Activated naive CD8-positive, alpha-beta T cell treated with anti-CD3 and anti-CD28 coated beads for 36 hours (primary cell): ENCODE data around the gene RERE. TPM values are rescaled to one million over a fixed set of nuclear protein-coding genes. Genes with fewer than 3 reads are reported as not detected.

Experiments used
- DNase-seq: peaks from one replicate; pipeline ENCODE4 v3.0.0; 2021
- H3K27ac Mint-ChIP-seq: one replicate; pipeline ENCODE4 v1.8.0; 2022; ENCODE audit warnings: mild to moderate bottlenecking, moderate library complexity, mixed read lengths
- H3K27me3 Mint-ChIP-seq: one replicate; pipeline ENCODE4 v1.8.0; 2022; ENCODE audit warnings: mild to moderate bottlenecking, mixed read lengths
- H3K36me3 Mint-ChIP-seq: one replicate; pipeline ENCODE4 v1.8.0; 2021; ENCODE audit warnings: mild to moderate bottlenecking, mixed read lengths
- H3K4me1 Mint-ChIP-seq: one replicate; pipeline ENCODE4 v1.8.0; 2021; ENCODE audit warnings: mixed read lengths
- H3K4me3 Mint-ChIP-seq: one replicate; pipeline ENCODE4 v1.8.0; 2022; ENCODE audit warnings: mild to moderate bottlenecking, moderate library complexity, mixed read lengths
- H3K9me3 Mint-ChIP-seq: one replicate; pipeline ENCODE4 v1.8.0; 2022; ENCODE audit warnings: mixed read lengths
- total RNA-seq, 2 experiments: library from RNA; stranded (reverse); gene quantifications; one replicate each; pipeline ENCODE4 v1.2.3, GENCODE V29; 2021

RERE gene
- total RNA-seq, 2 experiments from 2014 or later, result 36.8 to 39.6 TPM

DNA sequence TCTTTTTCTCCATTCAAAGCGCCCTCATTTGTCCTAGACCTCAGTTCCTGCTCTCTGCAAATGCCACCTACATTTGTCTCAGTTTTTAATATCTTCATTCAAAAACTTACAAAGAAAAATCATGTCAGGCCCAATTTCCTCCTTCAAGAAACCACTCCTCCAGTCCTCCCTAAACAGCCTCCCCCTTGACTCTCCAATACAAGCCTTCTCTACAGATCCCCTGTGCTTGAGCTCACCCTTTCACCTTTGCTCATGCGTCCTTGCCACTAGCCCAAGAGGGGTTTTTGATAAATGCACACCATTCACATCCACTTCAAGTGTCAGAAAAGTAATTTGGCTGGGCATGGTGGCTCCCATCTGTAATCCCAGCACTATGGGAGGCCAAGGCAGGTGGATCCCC, 140.6 kb downstream of the RERE start:
- DNase-seq, result no peak
- H3K27me3 Mint-ChIP-seq, result no peaks in the 10 kb centered on the region
- no peaks in the 10 kb centered on the region for H3K9me3 Mint-ChIP-seq
- H3K4me3 Mint-ChIP-seq, result no peak overlapping the region
- no peaks in the 10 kb centered on the region for H3K36me3 Mint-ChIP-seq
- H3K4me1 Mint-ChIP-seq, result peaks cover 20% of the 10 kb centered on the region
- H3K27ac Mint-ChIP-seq, result no peak overlapping the region

DNA sequence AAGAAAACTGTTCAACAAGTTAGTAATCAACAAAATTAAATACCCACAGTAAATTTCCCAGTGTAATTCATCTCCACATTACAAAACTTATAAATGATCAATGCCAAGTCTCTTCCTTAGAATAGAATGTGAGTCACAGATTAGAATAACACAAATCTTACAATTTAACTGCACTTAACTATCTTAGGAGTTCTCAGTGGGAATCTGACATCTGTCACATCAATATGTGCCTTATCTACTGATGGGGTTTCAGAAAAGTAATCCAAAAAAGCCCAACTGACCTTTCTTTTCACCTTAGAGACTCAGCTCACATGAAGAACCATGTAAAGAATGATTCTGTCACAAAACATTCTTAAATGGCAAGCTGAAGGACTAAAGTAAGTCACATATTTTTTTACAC, 141.4 kb downstream of the RERE start:
- Mint-ChIP-seq H3K27ac (no peak overlapping the region), H3K4me1 (peaks cover 19% of the 10 kb centered on the region), H3K9me3 (no peaks in the 10 kb centered on the region), H3K36me3 (no peaks in the 10 kb centered on the region), H3K4me3 (no peak overlapping the region), H3K27me3 (no peaks in the 10 kb centered on the region)
- DNase-seq, result no peak

GRCh38 chr1:8674912-8675311, 142.5 kb downstream of the RERE start:
- Mint-ChIP-seq H3K9me3 (no peaks in the 10 kb centered on the region), H3K4me3 (no peak overlapping the region), H3K4me1 (peaks cover 31% of the 10 kb centered on the region), H3K27ac (no peak overlapping the region), H3K27me3 (no peaks in the 10 kb centered on the region), H3K36me3 (no peaks in the 10 kb centered on the region)
- no peak for DNase-seq

DNA sequence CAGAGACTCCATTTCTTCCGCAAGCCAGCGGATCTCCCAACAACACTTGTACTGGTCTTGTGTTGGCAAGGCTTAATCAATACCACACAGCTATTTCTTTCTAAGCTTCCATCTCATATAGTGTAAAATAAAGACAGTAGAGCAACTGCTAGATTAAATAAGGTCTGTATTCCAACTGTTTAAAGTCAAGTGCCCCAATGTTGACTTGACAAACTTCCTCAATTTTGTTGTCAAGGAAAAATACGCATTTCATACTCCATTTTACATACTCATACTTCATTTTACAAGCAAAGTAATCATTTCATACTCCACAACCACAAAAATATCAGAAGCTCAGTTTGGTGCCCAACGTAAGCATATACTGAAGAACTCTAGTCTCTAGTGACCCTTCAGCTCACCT, 143.0 kb downstream of the RERE start:
- H3K27ac Mint-ChIP-seq, result no peak overlapping the region
- no peaks in the 10 kb centered on the region for H3K27me3 Mint-ChIP-seq
- H3K9me3 Mint-ChIP-seq, result no peaks in the 10 kb centered on the region
- peaks cover 35% of the 10 kb centered on the region for H3K4me1 Mint-ChIP-seq
- H3K4me3 Mint-ChIP-seq, result no peak overlapping the region
- no peaks in the 10 kb centered on the region for H3K36me3 Mint-ChIP-seq
- no peak for DNase-seq

DNA sequence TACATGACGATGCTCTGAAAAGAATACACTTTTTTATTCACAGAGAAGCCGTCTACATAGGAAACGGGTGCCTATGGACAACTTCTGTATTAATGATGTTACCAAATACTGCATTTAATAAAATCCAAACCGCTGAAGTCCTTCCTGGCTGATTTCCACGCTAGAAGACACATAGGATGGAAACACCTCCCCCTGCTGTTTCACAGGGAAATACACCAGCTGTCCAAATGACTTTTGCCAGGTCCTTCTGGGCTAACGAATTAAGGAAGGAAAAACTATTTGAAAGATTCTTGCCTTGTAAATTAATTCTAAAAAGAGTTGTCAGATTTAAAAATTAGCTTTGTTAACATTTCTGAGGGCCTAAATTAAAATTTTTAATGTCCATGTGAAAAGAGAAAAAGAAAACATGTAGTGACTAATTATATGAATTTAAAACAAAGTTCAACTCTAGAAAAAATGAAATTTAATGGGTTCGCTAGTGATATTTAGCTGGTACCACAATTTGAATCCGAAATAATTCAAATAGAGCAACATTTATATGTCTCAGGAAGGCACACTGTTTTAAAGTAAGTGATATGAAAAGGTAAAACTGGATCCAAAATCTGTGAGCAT, 146.0 kb downstream of the RERE start:
- DNase-seq, result no peak
- H3K36me3 Mint-ChIP-seq, result peaks cover 2% of the 10 kb centered on the region
- H3K4me3 Mint-ChIP-seq, result no peak overlapping the region
- no peak overlapping the region for H3K27ac Mint-ChIP-seq
- no peaks in the 10 kb centered on the region for H3K9me3 Mint-ChIP-seq
- peaks cover 38% of the 10 kb centered on the region for H3K4me1 Mint-ChIP-seq
- no peaks in the 10 kb centered on the region for H3K27me3 Mint-ChIP-seq

DNA sequence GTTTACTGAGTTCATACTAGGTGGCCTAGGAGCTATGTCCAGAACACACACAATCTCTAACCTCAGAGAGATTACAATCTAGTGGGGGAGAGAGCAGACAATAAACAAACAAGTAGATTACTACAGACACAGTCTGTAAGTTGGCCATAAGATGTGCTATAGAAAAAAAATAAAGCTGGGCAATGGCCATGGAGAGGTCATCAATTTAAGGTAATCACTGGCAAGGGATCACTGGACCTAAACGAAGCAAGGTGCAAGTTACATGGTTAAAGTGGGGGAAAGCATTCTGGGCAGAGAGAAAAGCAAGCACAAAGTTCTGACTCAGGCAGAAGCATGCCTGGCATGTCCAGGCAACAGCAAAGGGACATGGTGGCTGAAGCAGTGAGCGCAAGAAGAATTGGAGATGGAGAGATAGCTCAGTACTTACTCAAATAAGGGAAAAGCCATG, 147.0 kb downstream of the RERE start:
- Mint-ChIP-seq H3K27ac (no peak overlapping the region), H3K9me3 (no peaks in the 10 kb centered on the region), H3K27me3 (no peaks in the 10 kb centered on the region), H3K4me3 (no peak overlapping the region), H3K4me1 (peaks cover 38% of the 10 kb centered on the region), H3K36me3 (peaks cover 2% of the 10 kb centered on the region)
- DNase-seq, result no peak

DNA sequence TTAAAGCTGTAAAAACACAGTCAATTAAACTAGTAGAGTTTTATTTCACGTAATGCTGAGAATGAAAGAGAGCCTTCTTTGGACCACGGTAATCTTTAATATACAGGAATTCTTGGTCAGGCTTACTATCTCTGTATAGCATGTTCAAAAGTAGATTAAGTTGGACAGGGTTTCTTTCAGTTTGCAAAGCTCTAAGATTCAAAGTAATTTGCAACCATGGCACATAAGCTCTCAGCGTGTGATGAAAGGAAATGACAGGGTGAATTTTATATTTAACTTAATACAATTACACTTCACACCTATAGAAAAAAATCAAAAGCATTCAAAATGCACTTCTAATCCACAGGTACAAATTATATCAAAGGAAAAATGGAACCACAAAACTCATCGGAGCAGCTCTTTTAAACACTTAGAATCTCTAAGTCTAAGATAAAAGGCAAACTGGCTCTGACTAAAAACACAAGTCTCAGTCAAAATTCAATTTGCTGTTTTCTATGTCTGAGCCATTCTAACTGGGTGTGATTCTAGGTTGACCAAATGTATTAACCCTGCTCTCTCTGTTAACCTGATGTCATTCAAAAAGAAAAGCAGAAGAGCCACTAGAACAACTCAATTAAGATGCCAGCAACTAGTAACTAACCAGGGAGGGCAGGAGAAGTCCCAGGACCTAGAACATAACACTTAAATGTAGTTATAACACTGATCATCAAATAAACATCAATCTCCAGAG, 147.7 kb downstream of the RERE start:
- Mint-ChIP-seq H3K9me3 (no peaks in the 10 kb centered on the region), H3K36me3 (peaks cover 2% of the 10 kb centered on the region), H3K27ac (no peak overlapping the region), H3K27me3 (no peaks in the 10 kb centered on the region), H3K4me3 (no peak overlapping the region), H3K4me1 (peaks cover 34% of the 10 kb centered on the region)
- DNase-seq, result no peak

GRCh38 chr1:8667869-8668594, 149.4 kb downstream of the RERE start:
- H3K4me1 Mint-ChIP-seq, result peaks cover 29% of the 10 kb centered on the region
- H3K9me3 Mint-ChIP-seq, result no peaks in the 10 kb centered on the region
- H3K4me3 Mint-ChIP-seq, result no peak overlapping the region
- H3K36me3 Mint-ChIP-seq, result peaks cover 2% of the 10 kb centered on the region
- H3K27me3 Mint-ChIP-seq, result no peaks in the 10 kb centered on the region
- DNase-seq, result no peak
- no peak overlapping the region for H3K27ac Mint-ChIP-seq

GRCh38 chr1:8666389-8667167, 150.9 kb downstream of the RERE start:
- Mint-ChIP-seq H3K27ac (no peak overlapping the region), H3K36me3 (peaks cover 4% of the 10 kb centered on the region), H3K9me3 (no peaks in the 10 kb centered on the region), H3K4me1 (peaks cover 32% of the 10 kb centered on the region), H3K4me3 (no peak overlapping the region), H3K27me3 (no peaks in the 10 kb centered on the region)
- DNase-seq, result no peak

GRCh38 chr1:8665833-8666232, 151.6 kb downstream of the RERE start:
- H3K9me3 Mint-ChIP-seq, result no peaks in the 10 kb centered on the region
- H3K4me3 Mint-ChIP-seq, result no peak overlapping the region
- peaks cover 25% of the 10 kb centered on the region for H3K4me1 Mint-ChIP-seq
- peaks cover 4% of the 10 kb centered on the region for H3K36me3 Mint-ChIP-seq
- no peak for DNase-seq
- no peaks in the 10 kb centered on the region for H3K27me3 Mint-ChIP-seq
- H3K27ac Mint-ChIP-seq, result no peak overlapping the region

DNA sequence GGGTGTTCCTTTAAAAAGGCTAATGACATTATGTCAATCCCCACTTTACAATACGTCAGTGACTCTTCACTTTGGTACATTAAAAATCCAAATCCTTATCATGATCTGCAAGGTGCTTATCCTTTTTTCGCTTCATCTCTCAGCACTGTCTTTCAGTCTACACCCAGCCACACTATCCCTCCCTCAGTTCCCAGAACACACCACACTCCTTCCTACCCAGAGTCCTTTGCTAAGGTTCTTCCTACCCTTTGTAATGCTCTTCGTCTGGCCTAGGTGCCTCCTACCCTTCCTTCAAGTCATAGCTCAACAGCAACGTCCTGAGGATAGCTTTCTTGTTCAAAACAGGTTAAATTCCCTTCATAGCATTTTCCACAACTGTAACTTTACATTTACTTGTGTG, 152.6 kb downstream of the RERE start:
- H3K4me3 Mint-ChIP-seq, result no peak overlapping the region

GRCh38 chr1:8663915-8664329, 153.5 kb downstream of the RERE start:
- Mint-ChIP-seq H3K27me3 (no peaks in the 10 kb centered on the region), H3K36me3 (peaks cover 4% of the 10 kb centered on the region), H3K9me3 (no peaks in the 10 kb centered on the region), H3K4me1 (peaks cover 8% of the 10 kb centered on the region), H3K27ac (no peak overlapping the region), H3K4me3 (no peak overlapping the region)
- peak; percentile 8 for DNase-seq

More for the DNA sequence above, 152.6 kb downstream of the RERE start:
- Mint-ChIP-seq H3K36me3 (peaks cover 4% of the 10 kb centered on the region), H3K27ac (no peak overlapping the region), H3K4me1 (peaks cover 15% of the 10 kb centered on the region), H3K27me3 (no peaks in the 10 kb centered on the region), H3K9me3 (no peaks in the 10 kb centered on the region)
- DNase-seq, result no peak

DNA sequence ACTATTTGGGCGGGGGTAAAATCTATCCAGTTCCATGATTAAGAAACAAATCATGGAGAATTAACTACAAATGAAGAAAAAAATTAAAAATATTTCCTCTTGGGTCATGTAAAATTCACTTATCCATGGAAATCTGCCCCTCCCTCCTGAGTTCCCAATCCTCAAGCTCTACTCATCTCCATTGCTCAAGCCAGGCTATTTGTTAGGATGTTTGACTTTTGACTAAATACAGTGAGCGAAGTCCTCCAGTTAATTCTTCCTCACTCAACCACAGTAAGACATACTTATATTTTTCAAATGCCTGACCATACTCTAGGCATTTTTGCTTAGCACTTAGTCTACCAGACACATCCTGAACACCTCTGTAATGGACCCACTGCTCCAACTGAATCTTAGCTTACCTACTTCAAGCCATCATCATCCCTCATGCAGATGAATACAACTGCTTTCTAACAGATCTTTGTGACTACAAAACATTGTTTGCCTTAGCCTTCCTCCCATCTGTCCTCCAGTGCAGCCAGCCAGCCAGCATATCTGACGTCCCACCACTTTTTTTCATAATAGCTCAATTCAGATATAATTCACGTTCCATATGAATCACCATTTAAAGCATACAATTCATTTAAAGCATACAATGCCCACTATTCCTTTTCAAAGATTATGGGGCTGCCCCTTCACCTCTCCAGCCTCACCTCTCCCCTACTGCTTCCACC, 154.2 kb downstream of the RERE start:
- H3K27ac Mint-ChIP-seq, result no peak overlapping the region
- peaks cover 3% of the 10 kb centered on the region for H3K4me1 Mint-ChIP-seq
- H3K9me3 Mint-ChIP-seq, result no peaks in the 10 kb centered on the region
- no peaks in the 10 kb centered on the region for H3K27me3 Mint-ChIP-seq
- no peak overlapping the region for H3K4me3 Mint-ChIP-seq
- peaks cover 4% of the 10 kb centered on the region for H3K36me3 Mint-ChIP-seq
- no peak for DNase-seq

GRCh38 chr1:8662380-8663072, 154.9 kb downstream of the RERE start:
- DNase-seq, result no peak
- Mint-ChIP-seq H3K4me1 (peaks cover 2% of the 10 kb centered on the region), H3K9me3 (no peaks in the 10 kb centered on the region), H3K27ac (no peak overlapping the region), H3K27me3 (no peaks in the 10 kb centered on the region), H3K36me3 (peaks cover 2% of the 10 kb centered on the region), H3K4me3 (no peak overlapping the region)
